Stimulated activated CD8-positive, alpha-beta memory T cell treated with anti-CD3 and anti-CD28 coated beads, Interleukin-12 subunit alpha, Interleukin-12 subunit beta, amount 100 ng/mL, for 24 hours (primary cell): ENCODE measurements around the gene MAZ.
"Not testable (repeated sequence)": the region's sequence is repeated elsewhere in the genome, so short reads cannot be mapped to it uniquely, and the experiment has no call there.

Experiments
- DNase-seq: peaks from one replicate; pipeline ENCODE4 v3.0.0-alpha.2; 2020; ENCODE audit errors: extremely low read depth

The MAZ gene

DNA sequence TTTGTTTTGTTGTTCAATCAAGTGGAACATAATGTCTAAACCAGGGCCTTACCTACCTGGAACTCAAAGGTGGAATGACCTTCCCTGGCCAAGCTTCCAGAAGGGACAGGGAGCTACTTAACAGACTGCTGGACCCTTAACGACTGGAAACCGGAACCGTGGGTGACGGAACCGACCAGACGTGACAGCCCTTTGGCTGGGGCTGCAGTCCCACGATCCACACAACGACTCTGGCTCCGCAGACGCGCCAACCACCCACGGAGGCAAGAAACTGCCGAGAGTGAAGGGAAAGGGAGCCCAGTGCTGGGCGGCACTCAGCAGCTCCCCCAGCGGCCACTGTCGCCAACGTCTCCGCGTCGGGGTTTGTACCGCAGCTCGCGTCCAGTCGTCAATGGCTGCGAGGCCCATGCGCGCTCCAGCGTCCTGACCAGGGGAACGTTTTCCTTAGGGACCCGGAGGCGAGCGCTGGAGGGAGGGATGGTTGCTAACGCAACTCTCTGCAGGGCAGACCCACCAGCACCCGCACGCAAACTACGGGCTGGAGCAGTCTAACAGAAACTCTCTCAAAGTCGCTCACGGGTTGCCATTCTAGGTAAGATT, 21.3 kb upstream of the MAZ start:
- DNase-seq = no peak

DNA sequence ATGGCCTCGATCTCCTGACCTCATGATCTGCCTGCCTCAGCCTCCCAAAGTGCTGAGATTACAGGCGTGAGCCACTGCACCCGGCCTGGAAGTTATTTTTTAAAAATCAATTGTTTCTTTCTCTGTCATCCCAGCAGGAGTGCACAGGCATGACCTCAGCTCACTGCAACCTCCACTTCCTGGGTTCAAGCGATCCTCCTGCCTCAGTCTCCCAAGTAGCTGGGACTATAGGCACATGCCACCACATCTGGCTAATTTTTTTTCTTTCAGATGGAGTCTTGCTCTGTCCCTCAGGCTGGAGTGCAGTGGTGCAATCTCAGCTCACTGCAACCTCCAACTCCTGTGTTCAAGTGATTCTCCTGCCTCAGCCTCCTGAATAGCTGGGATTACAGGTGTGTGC, 19.2 kb upstream of the MAZ start:
- DNase-seq = not testable (repeated sequence)

- no peak for DNase-seq
These were observed 16.6 kb upstream of the MAZ start for GRCh38 chr16:29789775-29790182.

- DNase-seq = peak; percentile 99
These were observed 16.0 kb upstream of the MAZ start, which contains the start of gene KIF22 for GRCh38 chr16:29790183-29790948. KIF22 (plus strand) TSS chr16:29790751; CDS start chr16:29790760, 9 bp downstream.

DNA sequence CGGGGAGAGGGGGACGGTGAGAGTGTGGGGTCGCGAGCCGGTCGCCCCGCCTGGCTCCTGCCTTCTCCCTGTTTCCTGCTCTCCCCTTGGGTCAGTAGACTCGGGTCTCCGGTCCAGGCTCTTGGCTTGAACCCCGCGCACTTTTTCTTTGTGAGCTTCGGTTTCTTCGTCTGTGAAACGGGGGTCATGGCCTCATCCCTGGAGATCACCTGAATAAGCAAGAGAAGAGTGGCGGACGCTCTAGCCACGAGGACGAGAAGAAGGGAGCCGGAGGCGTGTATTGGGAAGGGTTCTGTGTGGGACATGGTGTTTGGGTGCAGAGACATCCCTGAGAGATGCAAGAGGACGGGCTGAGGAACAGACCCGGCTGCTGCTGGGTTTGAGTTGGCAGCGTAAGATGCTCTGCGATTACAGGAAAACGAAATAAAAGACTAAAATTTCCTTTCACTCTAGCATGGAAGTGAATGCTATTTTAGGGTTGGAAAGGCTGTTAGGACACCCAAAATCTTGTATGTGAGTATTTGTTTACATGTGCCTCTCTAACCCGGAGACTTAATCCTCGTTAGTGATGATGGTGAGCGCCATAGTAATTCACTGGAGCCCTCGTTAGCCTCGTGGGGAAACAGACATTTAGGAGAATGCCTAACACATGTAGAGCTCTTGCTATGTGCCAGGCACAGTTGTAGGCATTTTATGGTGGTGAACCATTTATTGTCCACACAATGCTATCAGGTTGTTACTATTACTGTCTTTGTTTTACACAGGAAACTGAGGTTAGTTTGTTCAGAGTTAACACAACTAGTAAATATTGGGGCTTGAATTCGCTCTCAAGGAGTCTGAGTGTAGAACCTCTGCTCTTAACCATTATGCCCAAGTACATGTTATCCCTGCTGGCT, 15.1 kb upstream of the MAZ start:
- no peak for DNase-seq

- no peak for DNase-seq
These were observed 14.2 kb upstream of the MAZ start for GRCh38 chr16:29791845-29792807.

DNA sequence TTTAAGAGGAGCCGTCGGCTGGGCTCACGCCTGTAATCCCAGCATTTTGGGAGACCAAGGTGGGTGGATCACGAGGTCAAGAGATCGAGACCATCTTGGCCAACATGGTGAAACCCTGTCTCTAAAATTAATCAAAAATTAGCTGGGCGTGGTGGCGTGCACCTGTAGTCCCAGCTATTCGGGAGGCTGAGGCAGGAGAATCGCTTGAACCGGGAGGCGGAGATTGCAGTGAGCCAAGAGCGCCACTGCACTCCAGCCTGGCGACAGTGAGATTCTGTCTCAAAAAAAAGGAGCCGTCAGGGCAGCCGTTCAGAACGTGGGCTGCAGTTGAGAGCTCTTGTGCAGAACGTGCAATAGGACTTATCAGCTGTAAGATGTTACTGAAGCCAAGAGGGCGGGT, 13.2 kb upstream of the MAZ start:
- not testable (repeated sequence) for DNase-seq

- DNase-seq = no peak
These were observed 12.1 kb upstream of the MAZ start for GRCh38 chr16:29794231-29794710.

DNA sequence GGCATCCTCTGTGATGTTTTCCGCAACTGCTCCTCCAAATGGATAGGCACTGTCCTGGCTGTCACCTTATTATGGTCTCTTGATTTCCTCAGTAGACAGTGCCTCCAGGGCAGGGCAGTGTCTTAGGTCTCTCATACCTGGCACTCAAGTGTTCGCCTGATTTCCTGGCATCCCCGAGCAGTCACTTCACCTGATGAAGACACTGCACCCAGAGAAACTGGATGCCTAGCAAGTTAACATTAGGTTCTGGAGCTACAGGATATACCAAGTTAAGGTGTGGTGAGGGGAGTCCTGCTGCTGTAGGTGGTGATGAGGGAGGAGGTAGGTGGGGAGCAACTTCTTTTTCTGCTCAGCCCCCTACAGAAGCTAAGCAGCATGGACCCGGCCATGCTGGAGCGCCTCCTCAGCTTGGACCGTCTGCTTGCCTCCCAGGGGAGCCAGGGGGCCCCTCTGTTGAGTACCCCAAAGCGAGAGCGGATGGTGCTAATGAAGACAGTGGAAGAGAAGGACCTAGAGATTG, 3.9 kb upstream of the MAZ start:
- no peak for DNase-seq

- DNase-seq = no peak
These were observed 2.3 kb upstream of the MAZ start for GRCh38 chr16:29804020-29804419.

- DNase-seq = no peak
These were observed 1.7 kb upstream of the MAZ start for GRCh38 chr16:29804455-29805231.

GRCh38 chr16:29805232-29806098, 864 bp upstream of the MAZ start:
- peak; percentile 93 for DNase-seq

- DNase-seq = no peak
These were observed 504 bp downstream of the MAZ start for GRCh38 chr16:29806641-29807425.

DNA sequence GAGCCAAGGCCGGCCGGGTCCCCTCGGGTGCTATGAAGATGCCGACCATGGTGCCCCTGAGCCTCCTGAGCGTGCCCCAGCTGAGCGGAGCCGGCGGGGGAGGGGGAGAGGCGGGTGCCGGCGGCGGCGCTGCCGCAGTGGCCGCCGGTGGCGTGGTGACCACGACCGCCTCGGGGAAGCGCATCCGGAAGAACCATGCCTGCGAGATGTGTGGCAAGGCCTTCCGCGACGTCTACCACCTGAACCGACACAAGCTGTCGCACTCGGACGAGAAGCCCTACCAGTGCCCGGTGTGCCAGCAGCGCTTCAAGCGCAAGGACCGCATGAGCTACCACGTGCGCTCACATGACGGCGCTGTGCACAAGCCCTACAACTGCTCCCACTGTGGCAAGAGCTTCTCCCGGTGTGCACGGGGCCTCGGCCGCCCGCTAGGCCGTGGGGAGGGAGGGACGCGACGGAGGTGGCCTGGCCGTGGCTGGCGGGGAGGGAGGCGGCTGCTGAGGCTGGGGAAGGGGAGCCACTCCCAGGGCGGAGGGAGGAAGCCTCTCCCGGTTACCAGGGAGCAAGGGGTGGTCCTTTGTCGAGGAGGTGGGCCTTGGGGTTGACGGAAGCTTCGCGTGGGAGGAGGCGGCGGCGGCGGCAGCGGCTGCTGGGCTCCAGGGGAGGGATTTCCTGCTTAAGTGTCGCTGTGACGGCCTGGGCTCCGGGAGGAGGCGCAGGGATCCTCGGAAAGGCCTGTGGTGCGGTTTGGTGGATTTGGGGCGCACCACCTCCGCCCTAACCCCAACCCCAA, 1.3 kb downstream of the MAZ start:
- no peak for DNase-seq

- no peak for DNase-seq
These were observed 2.0 kb downstream of the MAZ start for GRCh38 chr16:29808219-29808900.

- no peak for DNase-seq
These were observed 2.9 kb downstream of the MAZ start for GRCh38 chr16:29809031-29809747.
